Uterus (tissue), 4 donors: ENCODE results near the gene OR1M1. TPM values are rescaled to one million over a fixed set of nuclear protein-coding genes. Genes with fewer than 3 reads are reported as not detected.

Source experiments
- DNase-seq, 2 donors: peaks; one replicate each; pipeline ENCODE4 v3.0.0-alpha.2; 2019 to 2020
- H3K27ac ChIP-seq, 2 donors: fragments of 200-600 bp; sonication (generic); 1 replicate in 1 of 2; 2 replicates in 1 of 2; pipeline ENCODE4 v1.5.1; 2016 to 2018
- H3K27me3 ChIP-seq, 2 donors: fragments of 200-600 bp; sonication (generic); one replicate each; pipeline ENCODE4 v1.5.1; 2018 to 2019; ENCODE audit warnings: control low read depth in 1 of 2
- H3K36me3 ChIP-seq, 2 donors: fragments of 200-600 bp; sonication (generic); one replicate each; pipeline ENCODE4 v1.5.1; 2019; ENCODE audit warnings: control low read depth in 1 of 2
- H3K4me1 ChIP-seq, 2 donors: fragments of 200-600 bp; sonication (generic); one replicate each; pipeline ENCODE4 v1.5.1; 2018 to 2019; ENCODE audit warnings: control low read depth in 1 of 2
- H3K4me3 ChIP-seq, 2 donors: fragments of 200-600 bp; sonication (generic); 1 replicate in 1 of 2; 2 replicates in 1 of 2; pipeline ENCODE4 v1.5.1; 2018 to 2019; ENCODE audit warnings: mild to moderate bottlenecking in 1 of 2
- H3K9me3 ChIP-seq, 2 donors: fragments of 200-600 bp; sonication (generic); one replicate each; pipeline ENCODE4 v1.5.1; 2019; ENCODE audit warnings: control low read depth in 1 of 2
- CTCF ChIP-seq, 4 experiments: fragments of 200-600 bp in 2 of 4; fragments of 450-650 bp in 2 of 4; sonication (generic) in 2 of 4; IDR thresholded peaks; one replicate each; pipeline ENCODE4 v1.5.1; 2016 to 2019; ENCODE audit warnings: antibody characterized with exemption in 4 of 4, mild to moderate bottlenecking in 2 of 4, moderate library complexity in 1 of 4
- POLR2A ChIP-seq, 2 donors: fragments of 450-650 bp; IDR thresholded peaks; one replicate each; pipeline ENCODE4 v1.6.1; 2016; ENCODE audit warnings: antibody characterized with exemption in 2 of 2, mild to moderate bottlenecking in 1 of 2, moderate library complexity in 1 of 2
- intact Hi-C: fragments of 100-400 bp; cut with DNase I; formaldehyde crosslinking; loops from one replicate; pipeline ENCODE4 v1.15.1; 2023; ENCODE audit warnings: low total_unique reads
- small RNA-seq: library from RNA; depleted of rRNA; stranded (forward); fragments of <200 nt; gene quantifications from one replicate; pipeline ENCODE3, GENCODE V24; 2016
- total RNA-seq, 4 donors: library from RNA; depleted of rRNA in 3 of 4; stranded (reverse); fragments of >200 nt in 3 of 4; gene quantifications; one replicate each; pipeline versions ENCODE4 v1.1.0 to v1.2.4, GENCODE V29; 2014 to 2023
- donor health status: DM: yes; HTN: yes; CAD: no.

The OR1M1 gene
- total RNA-seq, 4 donors from 2014 or later = not detected

- intact Hi-C loops = no loop called here
- TF ChIP-seq CTCF (IDR thresholded peaks at IDR 0.05) (no peak), POLR2A (IDR thresholded peaks at IDR 0.05) (no peak)
- no peaks in the 10 kb centered on the region for H3K36me3 ChIP-seq
- H3K4me3 ChIP-seq = no peak overlapping the region
- no peaks in the 10 kb centered on the region for H3K4me1 ChIP-seq
- DNase-seq = no peak
- no peak overlapping the region for H3K27ac ChIP-seq
- H3K27me3 ChIP-seq = no peaks in the 10 kb centered on the region
- H3K9me3 ChIP-seq = no peaks in the 10 kb centered on the region
These were observed 45.6 kb downstream of the OR1M1 start for GRCh38 chr19:9132422-9132821.

GRCh38 chr19:9139609-9140158, 52.8 kb downstream of the OR1M1 start:
- H3K9me3 ChIP-seq = peaks cover 0 to 4% of the 10 kb centered on the region in 2 donors
- H3K27me3 ChIP-seq = no peaks in the 10 kb centered on the region
- peak overlapping the region; percentile 87 to 90 for H3K27ac ChIP-seq
- intact Hi-C loops = no loop called here
- peak overlapping the region; percentile 72 to 96 for H3K4me3 ChIP-seq
- DNase-seq = no peak
- peaks cover 0 to 10% of the 10 kb centered on the region in 2 donors for H3K4me1 ChIP-seq
- TF ChIP-seq POLR2A (IDR thresholded peaks at IDR 0.05) (no peak), CTCF (IDR thresholded peaks at IDR 0.05) (no peak)
- no peaks in the 10 kb centered on the region for H3K36me3 ChIP-seq

GRCh38 chr19:9140159-9140874, 53.5 kb downstream of the OR1M1 start, which contains the start of gene ZNF317:
Gene ZNF317 (plus strand): TSS chr19:9140397. CDS start chr19:9156017, 15,620 bp downstream.
- intact Hi-C loops = no loop called here
- TF ChIP-seq CTCF (IDR thresholded peaks at IDR 0.05) (no peak), POLR2A (IDR thresholded peaks at IDR 0.05) (peak in 1 of 2 donors; percentile 59)

GRCh38 chr19:9144920-9145319, 58.1 kb downstream of the OR1M1 start:
- no peak for DNase-seq
- no peak for TF ChIP-seq CTCF (IDR thresholded peaks at IDR 0.05)
- intact Hi-C loops = no loop called here

More at GRCh38 chr19:9140159-9140874, 53.5 kb downstream of the OR1M1 start, which contains the start of gene ZNF317:
- peaks cover 0 to 10% of the 10 kb centered on the region in 2 donors for H3K9me3 ChIP-seq
- H3K4me3 ChIP-seq = peak within 1 kb of the TSS; percentile 72 to 96
- H3K36me3 ChIP-seq = no peaks in the 10 kb centered on the region
- H3K4me1 ChIP-seq = peaks cover 0 to 10% of the 10 kb centered on the region in 2 donors
- DNase-seq = peak; percentile 90 to 95
- peak within 1 kb of the TSS; percentile 87 to 90 for H3K27ac ChIP-seq
- no peaks in the 10 kb centered on the region for H3K27me3 ChIP-seq

More at GRCh38 chr19:9144920-9145319, 58.1 kb downstream of the OR1M1 start:
- no peak overlapping the region for H3K4me3 ChIP-seq
- peaks cover 0 to 10% of the 10 kb centered on the region in 2 donors for H3K4me1 ChIP-seq
- H3K9me3 ChIP-seq = peaks cover 0 to 16% of the 10 kb centered on the region in 2 donors
- no peaks in the 10 kb centered on the region for H3K36me3 ChIP-seq
- H3K27me3 ChIP-seq = no peaks in the 10 kb centered on the region
- no peak overlapping the region for H3K27ac ChIP-seq

Small RNAs within 50 kb of the gene (small RNA-seq; reads per million reads assigned to genes)
- not detected for gene OR1M4P

Other genes with a start within 250 kb of the OR1M1 start
- gene MUC16, start 76.7 kb upstream of the OR1M1 start, total RNA-seq = 1 to 10 TPM in 3 of 4 donors, under 1 TPM in 1; 0.88 to 5.6 (median 1.7) TPM
- not detected for gene OR7G2, start 20.4 kb downstream of the OR1M1 start, total RNA-seq
- not detected for gene OR7G1, start 28.7 kb downstream of the OR1M1 start, total RNA-seq
- gene OR7G3, start 39.9 kb downstream of the OR1M1 start, total RNA-seq = not detected
- 10 to 100 TPM in 2 of 4 donors, 1 to 10 TPM in 2; 4.4 to 42.6 (median 13.6) TPM for gene ZNF317, start 53.3 kb downstream of the OR1M1 start, total RNA-seq
- not detected for gene OR7D2, start 91.9 kb downstream of the OR1M1 start, total RNA-seq
- not detected for gene OR7D4, start 132.5 kb downstream of the OR1M1 start, total RNA-seq
- not detected for gene OR7E24, start 163.9 kb downstream of the OR1M1 start, total RNA-seq
- gene ZNF699, start 222.8 kb downstream of the OR1M1 start, total RNA-seq = 10 to 100 TPM in 2 of 4 donors, 1 to 10 TPM in 2; 1.8 to 34.6 (median 11.6) TPM
- 10 to 100 TPM in 3 of 4 donors, 1 to 10 TPM in 1; 5.3 to 60.1 (median 30.2) TPM for gene ZNF559, start 237.1 kb downstream of the OR1M1 start, total RNA-seq